GM06990 (cell line): ENCODE measurements around the gene OPCML.

Source experiments
- DNase-seq: peaks from one replicate; pipeline ENCODE4 v3.0.0-alpha.2; 2011; ENCODE audit not compliant: insufficient read length; ENCODE audit errors: extremely low read depth
- H3K27me3 ChIP-seq: replicated peaks from 2 replicates; pipeline ENCODE4 v1.6.0; 2011; ENCODE audit warnings: low read length; ENCODE audit not compliant: control insufficient read depth, insufficient read depth
- H3K36me3 ChIP-seq: 2 replicates; pipeline ENCODE4 v1.5.1; 2011; ENCODE audit warnings: low read length; ENCODE audit not compliant: control insufficient read depth, insufficient read depth
- H3K4me3 ChIP-seq: replicated peaks from 2 replicates; pipeline ENCODE4 v1.5.1; 2011; ENCODE audit warnings: low read depth, mild to moderate bottlenecking, control low read depth, low read length
- TF ChIP-seq, protein P1 (sequence below): IDR thresholded peaks from 2 replicates; pipeline ENCODE4 v1.5.1; 2011; ENCODE audit warnings: low read length, control low read depth, mild to moderate bottlenecking, inconsistent platforms; ENCODE audit not compliant: insufficient read depth, poor library complexity, severe bottlenecking

OPCML gene

GRCh38 chr11:133258751-133259150 lies 273.6 kb downstream of the OPCML start:
- no peak overlapping the region for H3K4me3 ChIP-seq
- TF ChIP-seq, protein P1, sequence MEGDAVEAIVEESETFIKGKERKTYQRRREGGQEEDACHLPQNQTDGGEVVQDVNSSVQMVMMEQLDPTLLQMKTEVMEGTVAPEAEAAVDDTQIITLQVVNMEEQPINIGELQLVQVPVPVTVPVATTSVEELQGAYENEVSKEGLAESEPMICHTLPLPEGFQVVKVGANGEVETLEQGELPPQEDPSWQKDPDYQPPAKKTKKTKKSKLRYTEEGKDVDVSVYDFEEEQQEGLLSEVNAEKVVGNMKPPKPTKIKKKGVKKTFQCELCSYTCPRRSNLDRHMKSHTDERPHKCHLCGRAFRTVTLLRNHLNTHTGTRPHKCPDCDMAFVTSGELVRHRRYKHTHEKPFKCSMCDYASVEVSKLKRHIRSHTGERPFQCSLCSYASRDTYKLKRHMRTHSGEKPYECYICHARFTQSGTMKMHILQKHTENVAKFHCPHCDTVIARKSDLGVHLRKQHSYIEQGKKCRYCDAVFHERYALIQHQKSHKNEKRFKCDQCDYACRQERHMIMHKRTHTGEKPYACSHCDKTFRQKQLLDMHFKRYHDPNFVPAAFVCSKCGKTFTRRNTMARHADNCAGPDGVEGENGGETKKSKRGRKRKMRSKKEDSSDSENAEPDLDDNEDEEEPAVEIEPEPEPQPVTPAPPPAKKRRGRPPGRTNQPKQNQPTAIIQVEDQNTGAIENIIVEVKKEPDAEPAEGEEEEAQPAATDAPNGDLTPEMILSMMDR: no peak
- no peak for DNase-seq
- H3K27me3 ChIP-seq: no peaks in the 10 kb centered on the region
- H3K36me3 ChIP-seq: no peaks in the 10 kb centered on the region

GRCh38 chr11:133254601-133255000 lies 277.7 kb downstream of the OPCML start:
- no peak for DNase-seq
- no peaks in the 10 kb centered on the region for H3K36me3 ChIP-seq
- H3K27me3 ChIP-seq: no peaks in the 10 kb centered on the region
- TF ChIP-seq, protein P1: no peak
- H3K4me3 ChIP-seq: no peak overlapping the region

GRCh38 chr11:133253570-133253969 lies 278.7 kb downstream of the OPCML start:
- no peaks in the 10 kb centered on the region for H3K27me3 ChIP-seq
- DNase-seq: no peak

GRCh38 chr11:133251841-133252240 lies 280.5 kb downstream of the OPCML start:
- no peaks in the 10 kb centered on the region for H3K36me3 ChIP-seq
- H3K4me3 ChIP-seq: no peak overlapping the region
- DNase-seq: no peak
- no peaks in the 10 kb centered on the region for H3K27me3 ChIP-seq
- TF ChIP-seq, protein P1: no peak

More at GRCh38 chr11:133253570-133253969, 278.7 kb downstream of the OPCML start:
- H3K36me3 ChIP-seq: no peaks in the 10 kb centered on the region
- TF ChIP-seq, protein P1: no peak
- H3K4me3 ChIP-seq: no peak overlapping the region

- TF ChIP-seq, protein P1: no peak
- Histone ChIP-seq H3K36me3 (no peaks in the 10 kb centered on the region), H3K4me3 (no peak overlapping the region), H3K27me3 (no peaks in the 10 kb centered on the region)
- DNase-seq: no peak
Observed at GRCh38 chr11:133249530-133249929, 282.8 kb downstream of the OPCML start.

GRCh38 chr11:133249065-133249464 lies 283.2 kb downstream of the OPCML start:
- no peak for DNase-seq
- Histone ChIP-seq H3K36me3 (no peaks in the 10 kb centered on the region), H3K4me3 (no peak overlapping the region), H3K27me3 (no peaks in the 10 kb centered on the region)
- TF ChIP-seq, protein P1: no peak
